Measurements from ENCODE around the gene KRT12. TPM values are rescaled to one million over a fixed set of nuclear protein-coding genes. Genes with fewer than 3 reads are reported as not detected.

The KRT12 gene
- total and polyA plus RNA-seq, 7 experiments from 2014 or later = not detected

DNA sequence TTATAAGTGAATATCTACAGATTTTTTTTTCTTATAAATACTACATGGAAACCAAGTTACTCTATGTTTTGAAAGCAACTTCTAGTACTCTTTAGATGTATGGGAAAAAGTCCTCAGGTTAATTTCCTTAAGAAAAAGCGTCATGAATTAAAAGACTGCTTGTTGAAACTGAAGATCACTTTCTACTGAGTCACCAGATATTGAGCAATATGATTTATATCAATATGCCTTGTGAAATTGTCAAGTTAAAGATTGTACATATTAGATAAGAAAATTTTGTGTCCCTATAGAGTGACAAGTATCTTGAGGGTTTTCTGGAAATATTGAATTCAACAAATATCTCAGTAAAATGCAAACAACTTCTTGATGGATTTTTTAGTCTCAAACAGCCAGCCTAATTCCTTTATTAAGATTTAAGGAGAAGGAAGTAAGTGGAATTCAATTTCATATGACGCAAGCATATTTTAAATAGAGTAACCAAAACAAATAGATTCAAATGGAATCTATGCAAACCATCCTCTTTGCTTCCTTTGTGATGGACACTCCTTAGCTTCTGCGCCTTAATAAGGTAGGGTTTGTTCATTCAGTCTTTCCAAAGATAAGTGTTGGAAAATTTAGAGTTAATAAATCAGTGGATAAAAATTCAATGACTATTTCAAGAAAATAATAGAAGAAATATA, 16.6 kb downstream of the KRT12 start:
- Histone ChIP-seq H3K4me3 (ENCODE audit: low read length) (no peak overlapping the region), H3K4me1 (ENCODE audit: control insufficient read depth in 2 of 2, insufficient read depth in 2 of 2, low read length in 2 of 2) (no peaks in the 10 kb centered on the region), H3K27me3 (ENCODE audit: control insufficient read depth in 2 of 2, insufficient read depth in 2 of 2, low read length in 2 of 2) (no peaks in the 10 kb centered on the region), H3K9me3 (ENCODE audit: control insufficient read depth in 2 of 3, low read length in 3 of 3) (no peaks in the 10 kb centered on the region), H3K36me3 (ENCODE audit: control insufficient read depth in 2 of 3, insufficient read depth in 3 of 3, low read length in 3 of 3) (no peaks in the 10 kb centered on the region), H3K27ac (ENCODE audit: low read depth, low read length) (no peak overlapping the region)
- CTCF ChIA-PET = interaction anchor here (0.6 kb wide), 1 partner anchor 480 kb away, joined by 4 read pairs; no protein-coding TSS in a partner anchor
- no peak for DNase-seq
- no peaks in the 10 kb centered on the region for H3K9me3 Mint-ChIP-seq
- peaks cover 19 to 55% (median 34%) of the 10 kb centered on the region in 5 donors for H3K27me3 Mint-ChIP-seq
- no peak overlapping the region for H3K4me3 Mint-ChIP-seq
- H3K27ac Mint-ChIP-seq = no peak overlapping the region
- H3K4me1 Mint-ChIP-seq = no peaks in the 10 kb centered on the region
- POLR2A ChIA-PET = no interaction called here
- no peaks in the 10 kb centered on the region for H3K36me3 Mint-ChIP-seq
- intact Hi-C loops (cut with micrococcal nuclease) = no loop called here
- ATAC-seq = no peak

DNA sequence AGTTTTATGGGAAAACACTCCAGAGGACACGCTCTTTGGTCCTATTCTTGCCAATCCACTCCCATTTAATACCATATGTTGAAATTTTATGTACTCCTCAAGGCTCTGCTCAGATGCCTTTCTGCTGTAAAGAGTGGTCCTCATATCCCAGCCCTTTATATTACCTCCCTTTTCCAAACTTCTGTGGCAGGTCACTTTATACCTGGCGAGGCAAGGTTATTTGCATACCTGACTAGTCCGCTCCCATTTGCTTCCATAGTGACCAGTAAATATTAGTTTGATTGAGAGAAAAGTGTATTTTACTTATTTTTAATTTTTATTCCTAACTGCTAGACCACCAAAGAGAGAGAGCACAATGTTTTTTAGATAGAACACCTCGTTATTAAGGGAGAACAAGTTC, 17.3 kb downstream of the KRT12 start:
- Mint-ChIP-seq H3K27me3 (peaks cover 19 to 54% (median 41%) of the 10 kb centered on the region in 5 donors), H3K4me1 (no peaks in the 10 kb centered on the region), H3K4me3 (no peak overlapping the region), H3K36me3 (no peaks in the 10 kb centered on the region), H3K9me3 (no peaks in the 10 kb centered on the region), H3K27ac (no peak overlapping the region)
- Histone ChIP-seq H3K9me3 (ENCODE audit: control insufficient read depth in 2 of 3, low read length in 3 of 3) (no peaks in the 10 kb centered on the region), H3K27ac (ENCODE audit: low read depth, low read length) (no peak overlapping the region), H3K4me1 (ENCODE audit: control insufficient read depth in 2 of 2, insufficient read depth in 2 of 2, low read length in 2 of 2) (no peaks in the 10 kb centered on the region), H3K36me3 (ENCODE audit: control insufficient read depth in 2 of 3, insufficient read depth in 3 of 3, low read length in 3 of 3) (no peaks in the 10 kb centered on the region), H3K4me3 (ENCODE audit: low read length) (no peak overlapping the region), H3K27me3 (ENCODE audit: control insufficient read depth in 2 of 2, insufficient read depth in 2 of 2, low read length in 2 of 2) (no peaks in the 10 kb centered on the region)
- ChIA-PET CTCF (no interaction called here), POLR2A (no interaction called here)
- intact Hi-C loops (cut with micrococcal nuclease) = no loop called here
- no peak for DNase-seq
- no peak for ATAC-seq

DNA sequence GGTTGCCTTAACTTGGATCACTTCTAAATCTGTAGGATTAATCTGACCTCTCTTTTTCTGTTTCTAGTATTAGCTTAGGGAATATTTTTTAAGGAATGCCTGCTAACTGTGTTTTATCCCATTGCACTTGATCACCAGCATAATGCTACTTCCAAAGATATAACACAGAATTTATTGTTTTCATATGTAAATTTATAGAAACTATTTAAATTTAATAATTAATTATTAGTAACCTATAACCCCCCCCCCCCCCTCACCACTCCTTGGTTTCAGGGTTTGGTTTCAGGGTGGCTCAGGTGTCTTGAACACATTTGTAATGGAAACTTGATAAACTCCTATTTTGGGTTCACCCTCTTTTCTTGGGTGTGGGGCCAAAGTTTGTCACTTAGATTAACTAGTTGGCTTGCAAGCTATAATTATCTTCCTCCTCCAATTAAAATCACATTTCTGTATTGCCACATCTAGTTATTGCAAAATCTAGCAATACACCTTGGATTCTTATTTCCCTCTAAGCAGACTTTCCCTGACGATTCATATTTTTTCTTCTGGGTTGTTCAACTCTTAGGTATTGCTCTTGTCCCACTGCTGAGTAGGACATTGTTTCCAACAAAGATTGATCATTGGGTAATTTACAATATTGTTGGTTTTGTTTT, 18.3 kb downstream of the KRT12 start:
- Histone ChIP-seq H3K36me3 (ENCODE audit: control insufficient read depth in 2 of 3, insufficient read depth in 3 of 3, low read length in 3 of 3) (no peaks in the 10 kb centered on the region), H3K4me1 (ENCODE audit: control insufficient read depth in 2 of 2, insufficient read depth in 2 of 2, low read length in 2 of 2) (no peaks in the 10 kb centered on the region), H3K4me3 (ENCODE audit: low read length) (no peak overlapping the region), H3K27ac (ENCODE audit: low read depth, low read length) (no peak overlapping the region), H3K9me3 (ENCODE audit: control insufficient read depth in 2 of 3, low read length in 3 of 3) (no peaks in the 10 kb centered on the region), H3K27me3 (ENCODE audit: control insufficient read depth in 2 of 2, insufficient read depth in 2 of 2, low read length in 2 of 2) (no peaks in the 10 kb centered on the region)
- Mint-ChIP-seq H3K9me3 (no peaks in the 10 kb centered on the region), H3K4me1 (no peaks in the 10 kb centered on the region), H3K27ac (no peak overlapping the region), H3K27me3 (peaks cover 20 to 57% (median 43%) of the 10 kb centered on the region in 5 donors), H3K36me3 (no peaks in the 10 kb centered on the region), H3K4me3 (no peak overlapping the region)
- CTCF ChIA-PET = no interaction called here
- intact Hi-C loops (cut with micrococcal nuclease) = no loop called here
- ATAC-seq = no peak
- POLR2A ChIA-PET = interaction anchor here (1.0 kb wide), 1 partner anchor 29 kb away, joined by 4 read pairs; no protein-coding TSS in a partner anchor
- no peak for DNase-seq

DNA sequence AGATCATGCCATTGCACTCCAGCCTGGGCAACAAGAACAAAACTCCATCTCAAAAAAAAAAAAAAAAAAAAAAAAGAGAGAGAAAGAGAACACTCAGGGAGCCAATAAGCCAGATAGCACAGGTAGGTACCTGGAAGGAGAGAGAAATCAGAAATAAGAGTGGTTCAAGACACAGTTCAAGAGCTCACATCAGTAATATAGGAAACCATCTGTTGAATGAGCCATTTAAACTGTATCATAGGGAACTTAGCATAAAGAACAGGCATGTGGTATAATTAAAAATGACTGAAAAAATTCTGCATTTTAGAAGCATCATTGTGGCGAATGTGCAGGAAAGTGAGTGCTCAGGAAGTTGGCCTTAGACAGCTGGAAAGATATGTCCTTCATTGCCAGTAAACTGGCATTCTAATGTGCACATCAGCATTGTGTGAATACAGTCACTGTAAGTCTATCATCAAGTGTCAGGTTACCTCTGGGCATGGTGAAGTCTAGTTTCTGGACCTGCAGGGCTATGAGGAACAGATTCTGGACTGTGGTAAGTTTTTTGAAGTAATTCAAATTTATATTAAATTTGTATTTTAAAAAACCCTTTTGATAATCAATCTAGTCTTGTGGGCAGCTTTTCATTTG, 20.4 kb downstream of the KRT12 start:
- H3K27me3 ChIP-seq (ENCODE audit: control insufficient read depth in 2 of 2, insufficient read depth in 2 of 2, low read length in 2 of 2) = no peaks in the 10 kb centered on the region
- H3K36me3 ChIP-seq (ENCODE audit: control insufficient read depth in 2 of 3, insufficient read depth in 3 of 3, low read length in 3 of 3) = no peaks in the 10 kb centered on the region
- ATAC-seq (no peak), DNase-seq (no peak)
- Mint-ChIP-seq H3K27me3 (peaks cover 14 to 49% (median 41%) of the 10 kb centered on the region in 5 donors), H3K4me3 (no peak overlapping the region), H3K36me3 (no peaks in the 10 kb centered on the region), H3K4me1 (no peaks in the 10 kb centered on the region), H3K27ac (no peak overlapping the region), H3K9me3 (peaks cover 0 to 2% (median 0%) of the 10 kb centered on the region in 11 donors)
- intact Hi-C loops (cut with micrococcal nuclease) = no loop called here
- ChIA-PET CTCF (no interaction called here), POLR2A (interaction anchor here (1.0 kb wide), 1 partner anchor 221 kb away, joined by 3 read pairs; no protein-coding TSS in a partner anchor)
- H3K4me1 ChIP-seq (ENCODE audit: control insufficient read depth in 2 of 2, insufficient read depth in 2 of 2, low read length in 2 of 2) = no peaks in the 10 kb centered on the region
- no peak overlapping the region for H3K4me3 ChIP-seq (ENCODE audit: low read length)
- H3K27ac ChIP-seq (ENCODE audit: low read depth, low read length) = no peak overlapping the region
- H3K9me3 ChIP-seq (ENCODE audit: control insufficient read depth in 2 of 3, low read length in 3 of 3) = no peaks in the 10 kb centered on the region

DNA sequence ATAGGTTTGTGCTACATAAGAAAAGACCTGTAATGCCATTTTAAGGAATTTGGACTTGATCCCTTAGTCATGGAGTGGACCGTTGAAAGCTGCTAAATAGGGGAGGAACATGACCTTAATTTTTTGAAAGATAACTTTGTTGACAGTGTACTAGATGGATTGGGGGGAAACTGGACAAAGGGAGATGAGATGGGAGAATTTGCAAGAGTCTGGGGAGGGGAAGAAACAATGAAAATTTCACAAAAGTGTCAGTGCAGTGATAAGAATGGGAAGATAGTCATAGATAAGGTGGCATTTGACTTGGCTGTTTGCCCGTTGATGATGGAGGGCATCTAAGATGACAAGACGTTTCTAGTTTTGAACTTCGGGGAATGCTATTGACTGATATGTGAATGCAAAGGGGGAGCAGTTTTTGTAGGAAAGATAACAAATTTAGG, 22.3 kb downstream of the KRT12 start:
- Histone ChIP-seq H3K27me3 (ENCODE audit: control insufficient read depth in 2 of 2, insufficient read depth in 2 of 2, low read length in 2 of 2) (no peaks in the 10 kb centered on the region), H3K9me3 (ENCODE audit: control insufficient read depth in 2 of 3, low read length in 3 of 3) (no peaks in the 10 kb centered on the region), H3K4me1 (ENCODE audit: control insufficient read depth in 2 of 2, insufficient read depth in 2 of 2, low read length in 2 of 2) (no peaks in the 10 kb centered on the region), H3K27ac (ENCODE audit: low read depth, low read length) (no peak overlapping the region), H3K36me3 (ENCODE audit: control insufficient read depth in 2 of 3, insufficient read depth in 3 of 3, low read length in 3 of 3) (no peaks in the 10 kb centered on the region), H3K4me3 (ENCODE audit: low read length) (no peak overlapping the region)
- intact Hi-C loops (cut with micrococcal nuclease) = no loop called here
- ATAC-seq = no peak
- H3K4me1 Mint-ChIP-seq = no peaks in the 10 kb centered on the region
- peaks cover 0 to 2% (median 0%) of the 10 kb centered on the region in 11 donors for H3K9me3 Mint-ChIP-seq
- no peak for DNase-seq
- H3K27ac Mint-ChIP-seq = no peak overlapping the region
- H3K4me3 Mint-ChIP-seq = no peak overlapping the region
- peaks cover 0 to 8% (median 0%) of the 10 kb centered on the region in 5 donors for H3K36me3 Mint-ChIP-seq
- ChIA-PET POLR2A (interaction anchor here (0.6 kb wide), 1 partner anchor 10 kb away, joined by 3 read pairs; no protein-coding TSS in a partner anchor), CTCF (interaction anchor here (0.6 kb wide), 1 partner anchor 14 kb away, joined by 4 read pairs; no protein-coding TSS in a partner anchor)
- peaks cover 7 to 44% (median 34%) of the 10 kb centered on the region in 5 donors for H3K27me3 Mint-ChIP-seq

DNA sequence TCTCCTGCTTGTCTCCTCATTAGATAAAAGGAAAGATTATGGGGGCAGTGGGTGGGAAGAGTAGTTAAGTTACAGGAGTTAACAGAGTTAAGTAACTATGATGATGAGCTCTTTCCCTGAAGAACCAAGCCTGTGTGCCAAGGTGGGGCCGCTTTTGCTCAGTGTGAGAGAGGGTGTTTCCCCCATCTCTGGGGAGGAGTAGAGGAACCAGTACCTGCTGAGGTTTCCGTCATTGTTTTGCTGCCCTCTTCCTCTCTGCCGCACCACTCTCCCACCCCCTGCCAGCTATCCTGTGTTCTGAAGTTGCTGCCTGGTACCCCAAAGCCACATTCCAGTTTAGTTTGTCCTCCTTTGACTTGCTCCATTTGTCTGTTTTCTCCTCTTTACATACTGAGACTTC, 23.8 kb downstream of the KRT12 start:
- peaks cover 7 to 44% (median 30%) of the 10 kb centered on the region in 5 donors for H3K27me3 Mint-ChIP-seq
- peaks cover 0 to 2% (median 0%) of the 10 kb centered on the region in 11 donors for H3K9me3 Mint-ChIP-seq
- POLR2A ChIA-PET = interaction anchor here (0.6 kb wide), 1 partner anchor 87 kb away, joined by 4 read pairs; no protein-coding TSS in a partner anchor

More for the DNA sequence above, 23.8 kb downstream of the KRT12 start:
- no peak for DNase-seq
- H3K4me1 Mint-ChIP-seq = no peaks in the 10 kb centered on the region
- H3K9me3 ChIP-seq (ENCODE audit: control insufficient read depth in 2 of 3, low read length in 3 of 3) = no peaks in the 10 kb centered on the region
- H3K36me3 Mint-ChIP-seq = peaks cover 0 to 14% (median 0%) of the 10 kb centered on the region in 5 donors
- H3K27ac Mint-ChIP-seq = no peak overlapping the region
- H3K4me3 Mint-ChIP-seq = no peak overlapping the region
- no peak overlapping the region for H3K27ac ChIP-seq (ENCODE audit: low read depth, low read length)
- CTCF ChIA-PET = interaction anchor here (0.9 to 1.1 kb wide), 2 partner anchors 13 to 806 kb away, joined by 4 read pairs; no protein-coding TSS in a partner anchor
- H3K4me3 ChIP-seq (ENCODE audit: low read length) = no peak overlapping the region
- H3K27me3 ChIP-seq (ENCODE audit: control insufficient read depth in 2 of 2, insufficient read depth in 2 of 2, low read length in 2 of 2) = no peaks in the 10 kb centered on the region
- intact Hi-C loops (cut with micrococcal nuclease) = no loop called here
- no peaks in the 10 kb centered on the region for H3K4me1 ChIP-seq (ENCODE audit: control insufficient read depth in 2 of 2, insufficient read depth in 2 of 2, low read length in 2 of 2)
- no peak for ATAC-seq
- H3K36me3 ChIP-seq (ENCODE audit: control insufficient read depth in 2 of 3, insufficient read depth in 3 of 3, low read length in 3 of 3) = no peaks in the 10 kb centered on the region

Data from naive thymus-derived CD4-positive, alpha-beta T cell (primary cell).